ENCODE results near the gene PTPRG.

The PTPRG gene

DNA sequence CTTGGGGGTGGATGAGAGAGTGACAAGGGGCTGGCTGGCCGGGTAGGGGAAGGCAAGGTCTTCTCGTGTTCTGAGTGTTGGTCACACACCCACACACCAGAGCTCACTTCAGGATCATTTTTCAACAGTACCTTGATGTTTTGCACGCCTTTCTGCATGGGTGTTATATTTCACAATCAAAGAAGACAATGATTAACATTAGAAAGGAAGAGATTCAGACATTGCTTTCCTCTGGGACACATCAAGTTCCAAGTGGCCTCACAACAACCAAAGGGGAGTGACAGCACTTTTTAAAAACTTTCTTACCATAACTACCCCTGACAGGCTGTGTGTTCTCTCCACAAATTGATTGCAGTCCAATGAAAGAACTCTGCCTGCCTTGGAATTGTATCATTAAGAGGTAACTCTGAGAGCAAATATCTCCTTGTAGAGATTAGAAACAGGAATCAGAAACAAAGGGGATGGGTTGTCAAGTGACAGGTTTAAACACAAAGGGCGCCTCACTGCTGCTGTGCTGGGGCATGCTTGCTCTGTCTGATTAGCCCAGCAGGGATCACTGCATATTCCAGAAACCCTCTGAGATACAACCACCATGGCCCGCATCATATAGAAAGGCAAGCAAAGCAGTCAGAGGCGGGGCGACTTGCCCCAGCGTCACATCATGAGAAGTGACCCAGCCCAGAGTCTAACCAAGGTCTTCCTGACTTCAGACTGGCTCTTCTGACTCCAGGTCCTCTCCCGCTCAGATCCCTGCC lies 581.1 kb downstream of the PTPRG start:
- no peak for DNase-seq

DNA sequence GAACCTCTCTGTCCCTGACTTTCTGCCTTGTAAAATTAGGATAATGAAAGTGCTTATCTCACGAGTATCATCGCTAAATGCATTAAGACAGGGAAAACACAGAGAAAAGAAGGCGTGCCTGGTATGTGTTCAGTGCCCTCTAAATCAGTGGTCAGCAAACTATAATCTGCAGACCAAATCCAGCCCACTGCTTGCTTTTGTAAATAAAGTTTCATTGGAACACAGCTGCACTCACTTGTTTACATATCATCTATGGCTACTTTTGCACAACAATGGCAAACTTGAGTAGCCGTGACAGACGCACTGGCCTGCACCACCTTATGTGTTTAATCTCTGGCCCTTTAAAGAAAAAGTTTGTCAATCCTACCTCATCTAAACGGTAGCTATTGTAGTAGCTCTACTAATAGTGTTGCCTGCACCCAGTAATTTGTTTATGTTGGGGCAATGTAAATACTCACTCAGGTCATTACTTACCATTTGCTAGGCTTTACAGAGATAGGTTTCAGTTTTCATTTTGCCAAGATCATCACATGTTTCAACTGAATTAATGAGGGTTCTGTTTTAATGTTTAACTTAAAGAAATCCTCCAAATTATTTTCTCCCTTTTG lies 582.6 kb downstream of the PTPRG start:
- DNase-seq: no peak

DNA sequence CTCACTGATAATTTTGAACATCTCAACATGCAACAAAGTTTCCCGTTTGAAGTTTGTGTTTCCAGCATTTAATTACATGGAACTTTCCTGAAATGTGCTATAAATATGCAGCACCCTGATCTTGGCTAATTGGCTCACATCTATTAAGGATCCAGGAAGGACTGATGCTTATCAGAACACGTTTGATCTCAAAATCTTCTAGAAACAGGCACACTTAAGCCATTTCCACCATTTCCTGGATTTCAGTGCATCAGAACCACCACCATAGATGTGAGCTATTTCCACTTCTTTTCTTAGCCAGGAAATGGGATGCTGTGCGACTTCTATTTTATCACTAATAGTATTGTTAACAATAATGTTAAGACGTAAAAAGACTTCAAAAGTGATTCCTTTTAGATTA lies 583.1 kb downstream of the PTPRG start:
- DNase-seq: no peak

DNA sequence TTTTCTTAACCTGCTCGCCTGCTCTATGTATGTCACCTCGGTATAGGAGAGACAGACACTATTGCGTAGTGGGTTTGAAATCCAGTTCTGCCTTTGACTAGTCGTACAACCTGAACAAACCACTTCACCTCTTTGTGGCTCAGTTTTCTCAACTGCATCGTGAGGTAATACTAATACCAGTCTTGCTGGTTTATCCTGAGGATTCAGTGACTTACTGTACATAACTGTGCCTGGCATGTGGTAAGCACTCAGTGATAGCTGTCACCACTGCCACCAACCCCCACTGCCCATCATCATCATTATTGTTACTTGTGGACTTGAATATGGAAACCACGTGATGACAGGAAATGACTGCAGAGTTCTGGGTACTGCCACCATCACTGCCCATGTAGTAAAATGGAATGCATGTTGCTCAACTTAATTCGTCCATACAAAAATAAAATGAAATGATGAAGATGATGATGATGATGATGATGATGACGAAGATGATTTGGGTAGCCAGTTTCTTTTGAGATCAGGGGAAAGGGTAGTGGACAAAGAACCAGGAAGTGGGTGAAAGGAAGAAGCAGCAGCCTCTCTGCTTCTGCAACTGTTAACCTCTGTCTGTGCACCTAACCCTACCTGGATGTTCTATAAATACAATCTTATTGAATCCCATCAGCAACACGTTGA lies 583.9 kb downstream of the PTPRG start:
- no peak for DNase-seq

DNA sequence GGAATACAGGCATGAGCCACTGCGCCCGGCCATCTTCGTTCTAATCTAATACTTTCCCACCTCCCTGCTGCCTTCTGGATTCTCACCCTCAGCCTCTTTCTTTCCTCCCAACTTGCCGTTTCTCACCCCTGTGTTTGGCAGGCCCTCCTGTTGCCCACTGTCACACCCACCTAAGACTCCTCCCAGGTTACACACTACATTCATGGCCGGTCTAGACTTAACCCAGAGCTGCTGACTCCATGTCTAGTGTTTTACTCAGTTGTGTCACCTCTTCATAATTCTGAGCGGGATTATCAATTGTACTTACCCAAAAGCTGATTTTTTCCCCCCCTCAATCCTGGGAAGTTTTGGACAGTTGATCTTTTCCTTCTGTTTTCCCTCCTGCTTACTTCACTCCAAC lies 588.2 kb downstream of the PTPRG start:
- DNase-seq: no peak

DNA sequence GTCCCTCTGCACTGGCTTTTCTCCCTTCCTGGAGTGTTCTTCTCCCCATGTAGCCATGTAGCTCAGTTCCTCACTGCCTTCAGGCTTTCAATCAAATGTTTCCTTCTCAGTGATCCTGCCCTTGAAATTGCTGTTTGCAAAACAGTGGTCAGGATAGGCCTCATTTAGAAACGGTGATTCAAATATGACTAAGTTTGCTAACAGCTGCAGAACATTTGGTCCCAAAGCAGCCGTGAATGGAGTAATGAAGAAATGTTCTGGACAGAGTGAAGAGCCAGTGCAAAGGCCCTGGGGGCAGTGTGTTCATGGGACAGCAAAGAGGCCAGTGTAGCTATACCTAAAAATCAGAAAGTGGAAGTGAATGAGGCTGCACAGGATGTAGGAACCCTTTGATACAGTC lies 588.6 kb downstream of the PTPRG start:
- no peak for DNase-seq

DNA sequence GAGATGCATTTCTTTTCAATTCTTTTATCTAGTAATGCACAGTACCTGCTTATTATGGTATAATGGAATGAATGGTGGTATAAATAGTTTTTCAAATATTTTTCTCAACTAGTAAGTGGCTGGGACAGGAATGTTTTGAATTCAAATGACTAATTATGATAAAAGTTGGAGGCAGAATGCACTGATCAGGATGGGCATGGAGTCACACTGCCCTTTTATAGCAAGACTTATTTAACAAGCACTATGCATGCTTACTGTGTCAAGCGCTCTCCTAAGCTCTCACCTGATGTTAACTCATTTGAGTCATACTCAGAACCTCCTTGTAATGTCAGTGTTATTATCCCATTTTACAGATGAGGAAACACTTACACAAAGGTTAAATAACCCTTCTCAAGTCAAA lies 590.2 kb downstream of the PTPRG start:
- no peak for DNase-seq

DNA sequence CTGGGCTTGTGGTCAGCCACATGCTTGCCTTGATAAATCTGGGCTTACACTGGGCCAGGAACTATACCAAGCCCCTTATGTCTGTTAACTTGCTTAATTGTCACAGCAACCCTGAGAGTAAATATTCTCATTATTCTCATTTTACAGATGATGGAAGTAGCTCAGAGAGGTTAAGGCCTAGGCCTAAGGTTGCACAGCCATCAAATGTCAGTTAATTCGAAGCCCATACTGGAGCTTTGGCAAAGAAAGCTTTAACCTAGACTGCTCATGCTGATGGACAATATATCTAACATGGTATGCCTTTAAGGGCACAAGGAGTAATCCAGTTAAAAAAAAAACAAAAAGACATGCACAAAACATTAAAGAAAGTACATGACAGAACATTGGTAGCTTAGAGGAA lies 591.9 kb downstream of the PTPRG start:
- DNase-seq: no peak

DNA sequence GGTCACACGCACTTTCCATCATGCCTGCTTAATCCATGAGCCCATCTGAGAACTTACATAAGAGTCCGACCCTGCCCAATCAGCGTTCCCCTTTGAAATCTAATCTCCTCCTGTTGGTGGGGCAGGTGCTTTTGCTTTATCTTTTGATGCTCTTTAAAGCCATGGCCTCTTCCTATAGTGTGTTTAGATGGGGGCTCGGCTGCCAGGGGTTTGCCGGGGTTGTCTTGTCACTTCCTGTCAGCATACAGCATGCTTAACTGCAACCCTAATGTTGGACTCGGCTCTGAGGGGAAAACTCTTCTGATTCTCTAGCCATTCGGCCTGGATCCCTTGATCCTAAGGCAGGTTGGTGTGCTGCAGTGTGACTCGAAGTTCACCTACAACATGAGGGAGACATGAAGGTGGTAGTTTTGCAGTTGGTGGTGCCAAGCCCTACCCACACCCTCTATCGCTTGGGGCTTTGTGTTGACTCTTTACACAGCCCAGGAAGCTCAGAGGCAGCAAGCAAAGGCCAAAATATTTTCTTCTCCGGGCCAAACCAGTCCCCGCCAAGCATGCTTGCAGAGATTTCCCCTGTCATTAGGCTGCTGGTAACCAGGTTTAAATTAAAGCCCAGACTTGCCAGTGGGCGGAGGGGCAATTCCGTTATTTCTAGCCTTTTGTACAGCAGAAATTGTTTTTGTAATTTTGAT lies 593.2 kb downstream of the PTPRG start:
- no peak for DNase-seq

DNA sequence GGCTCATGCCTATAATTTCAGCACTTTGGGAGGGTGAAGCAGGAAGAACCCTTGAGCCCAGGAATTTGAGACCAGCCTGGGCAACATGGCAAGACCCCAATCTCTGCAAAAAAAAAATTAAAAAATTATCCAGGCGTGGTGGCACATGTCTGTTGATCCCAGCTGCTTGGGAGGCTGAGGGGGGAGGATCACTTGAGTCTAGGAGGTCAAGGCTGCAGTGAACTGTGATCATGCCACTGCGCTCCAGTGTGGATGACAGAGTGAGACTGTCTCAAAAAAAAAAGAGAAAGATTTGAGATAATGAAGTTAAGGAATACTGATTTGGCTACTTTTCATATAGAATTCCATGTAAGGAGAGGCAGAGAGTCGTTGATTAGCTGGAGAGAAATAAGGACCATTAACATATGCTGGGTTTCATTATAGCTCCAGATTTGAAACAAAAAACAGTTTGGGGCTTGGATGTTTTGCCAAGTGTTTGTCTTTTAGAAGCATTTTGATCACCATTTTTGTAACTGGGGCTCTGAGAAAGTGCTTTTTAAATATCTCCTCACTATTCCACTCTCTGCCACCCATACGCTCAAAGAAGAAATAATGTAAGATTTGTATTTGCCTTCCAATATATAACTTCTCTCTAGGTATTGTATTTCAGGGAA lies 597.8 kb downstream of the PTPRG start:
- no peak for DNase-seq

DNA sequence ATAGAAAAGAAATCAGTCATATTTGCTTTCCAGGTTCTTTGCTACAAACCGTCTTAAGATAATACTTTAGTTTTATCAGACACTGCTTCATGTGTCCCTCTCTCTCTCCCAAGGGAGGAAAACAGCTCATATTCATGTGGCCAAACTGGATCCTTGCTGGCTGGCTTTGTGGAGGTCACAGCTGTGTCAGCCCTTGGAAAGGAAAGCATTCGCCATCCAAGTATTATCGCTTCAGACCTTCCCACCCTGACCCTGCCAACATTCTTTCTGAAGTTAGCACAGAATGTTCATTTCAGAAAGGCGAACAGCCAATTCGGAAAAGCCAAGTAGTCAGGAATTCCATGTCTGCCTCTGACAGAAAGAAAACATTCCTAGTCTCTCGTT lies 598.3 kb downstream of the PTPRG start:
- DNase-seq: no peak

DNA sequence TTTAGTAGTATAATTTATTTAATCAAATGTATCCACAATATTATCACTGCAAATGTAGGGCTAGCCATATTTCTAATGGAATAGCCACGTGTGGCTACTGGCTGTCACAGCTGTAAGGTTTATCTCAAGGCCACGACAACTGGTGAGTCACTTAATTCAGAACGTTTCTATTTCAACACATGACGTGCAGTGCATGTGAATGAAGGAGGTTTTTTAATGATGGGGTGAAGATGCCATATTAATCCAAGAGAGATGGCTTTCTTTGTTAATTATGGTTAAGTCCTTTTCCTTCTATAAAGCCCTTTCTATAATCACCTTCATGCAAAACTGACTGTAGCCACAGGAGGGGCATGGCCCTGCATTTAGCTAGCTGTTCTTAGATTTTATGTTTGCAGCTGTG lies 600.0 kb downstream of the PTPRG start:
- no peak for DNase-seq

DNA sequence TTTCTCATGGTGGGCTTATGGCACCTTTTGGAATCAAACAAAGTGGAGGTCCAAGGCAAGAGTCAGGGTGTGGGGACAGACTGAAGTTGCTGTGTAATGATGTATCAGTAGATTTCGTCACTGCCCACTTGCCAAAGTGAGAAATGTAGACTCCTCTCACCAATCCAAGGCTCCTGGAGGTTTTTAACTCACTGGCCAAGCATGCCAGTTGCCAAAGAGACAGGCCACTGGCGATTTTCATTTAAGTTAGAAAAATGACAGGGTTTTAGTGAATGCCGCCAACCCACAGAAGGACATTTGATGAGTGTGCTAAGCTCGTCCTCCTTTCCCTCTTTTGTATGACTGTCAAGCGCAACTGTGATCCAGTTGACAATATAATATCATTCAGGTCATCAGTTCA lies 602.8 kb downstream of the PTPRG start:
- no peak for DNase-seq

DNA sequence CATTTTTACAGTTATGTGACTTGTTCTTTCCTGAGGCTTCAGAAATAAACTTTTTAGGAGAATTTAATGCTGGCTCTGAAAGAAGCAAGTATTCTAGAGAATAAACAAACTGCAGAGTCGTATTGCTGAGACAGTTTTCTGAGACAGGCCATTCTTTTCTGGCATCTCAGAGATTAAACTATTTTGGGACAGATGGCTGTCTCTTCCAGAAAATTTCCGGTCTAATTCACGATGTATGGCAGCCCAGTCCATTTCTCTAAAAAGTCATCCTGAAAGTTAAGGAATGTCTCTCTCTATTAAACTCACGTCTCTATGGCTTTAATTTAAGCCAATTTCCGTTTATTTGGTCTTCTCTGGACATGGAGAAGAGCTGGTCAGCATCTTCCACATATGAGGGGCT lies 603.4 kb downstream of the PTPRG start:
- DNase-seq: no peak

DNA sequence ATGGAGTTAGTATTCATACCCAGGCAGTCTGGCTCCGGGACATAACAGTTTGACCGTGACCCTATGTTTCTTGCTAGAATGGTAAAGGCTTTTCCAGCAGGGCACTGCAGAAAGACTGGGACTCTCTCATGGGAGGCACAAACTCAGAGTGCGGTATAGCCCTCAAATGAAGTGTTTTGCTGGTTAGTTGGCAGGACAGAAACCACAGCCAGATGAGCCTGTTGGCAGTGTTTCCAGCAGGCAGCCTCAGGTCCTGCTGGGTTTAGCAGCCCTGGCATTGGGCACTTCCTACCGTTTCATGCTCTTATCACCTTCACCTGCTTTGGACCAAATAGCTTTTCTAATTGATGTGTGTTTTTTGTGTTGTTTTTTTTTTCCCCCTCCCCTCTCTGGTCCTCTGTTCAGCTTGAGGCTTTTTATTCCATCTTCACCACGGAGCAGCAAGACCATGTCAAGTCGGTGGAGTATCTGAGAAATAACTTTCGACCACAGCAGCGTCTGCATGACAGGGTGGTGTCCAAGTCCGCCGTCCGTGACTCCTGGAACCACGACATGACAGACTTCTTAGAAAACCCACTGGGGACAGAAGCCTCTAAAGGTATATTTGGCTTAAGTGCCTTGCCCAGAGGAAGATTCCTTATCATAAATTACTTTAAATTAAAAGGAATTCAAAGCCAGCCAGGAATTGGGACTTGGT lies 606.3 kb downstream of the PTPRG start:
- DNase-seq: no peak

DNA sequence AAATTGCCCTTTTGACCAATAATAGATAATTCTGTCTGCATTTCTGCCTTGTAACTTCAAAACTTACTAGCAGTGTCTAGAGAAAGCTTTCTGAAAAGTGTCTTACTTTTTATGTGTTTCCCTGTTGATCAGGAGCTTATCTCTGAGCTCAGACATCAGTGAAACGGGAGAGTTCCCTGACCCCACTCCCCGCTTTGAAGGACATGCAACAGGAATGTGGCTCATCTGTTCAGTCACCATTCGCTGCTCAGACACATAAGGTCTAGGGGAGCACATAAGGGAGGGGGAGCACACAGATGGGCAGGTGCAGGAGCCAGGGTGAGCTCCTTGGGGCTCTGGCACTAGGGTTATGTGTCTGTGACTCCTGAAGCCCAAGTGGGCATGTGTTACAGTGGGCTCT lies 607.0 kb downstream of the PTPRG start:
- DNase-seq: no peak

DNA sequence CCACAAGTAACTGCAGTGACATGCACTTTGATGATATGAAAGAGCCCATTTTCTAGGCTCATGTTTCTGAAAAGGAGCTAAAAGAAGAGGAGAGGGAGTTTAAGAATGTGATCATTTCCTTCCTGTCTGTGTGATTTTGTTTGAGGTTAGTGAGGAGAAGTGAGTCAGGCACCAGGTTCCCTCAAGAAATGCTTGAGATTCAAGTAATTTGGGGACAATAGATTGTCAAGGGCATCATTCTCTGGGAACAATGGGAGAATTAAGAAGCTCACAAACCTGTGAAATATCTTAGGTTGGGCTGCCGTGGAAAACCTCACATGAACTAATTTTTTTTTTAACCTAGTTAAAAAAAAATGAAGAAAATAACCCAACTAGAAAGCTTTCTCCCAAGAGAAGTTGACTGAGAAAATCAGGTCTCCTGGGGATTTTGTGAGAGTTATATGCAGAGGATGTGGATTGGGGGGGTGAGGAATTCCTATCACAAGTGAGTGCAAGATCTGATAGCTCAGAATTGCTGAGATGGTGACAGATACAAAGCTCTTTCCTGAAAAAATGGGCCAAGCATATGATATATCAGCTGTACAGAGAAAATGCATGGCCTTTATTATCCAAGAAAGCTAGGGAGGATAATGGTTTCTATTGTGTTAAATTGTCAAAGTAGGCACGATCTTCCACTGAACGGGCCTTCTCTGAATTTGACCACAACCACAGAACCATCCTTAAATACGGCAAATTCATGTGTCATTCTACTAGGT lies 608.7 kb downstream of the PTPRG start:
- DNase-seq: no peak

DNA sequence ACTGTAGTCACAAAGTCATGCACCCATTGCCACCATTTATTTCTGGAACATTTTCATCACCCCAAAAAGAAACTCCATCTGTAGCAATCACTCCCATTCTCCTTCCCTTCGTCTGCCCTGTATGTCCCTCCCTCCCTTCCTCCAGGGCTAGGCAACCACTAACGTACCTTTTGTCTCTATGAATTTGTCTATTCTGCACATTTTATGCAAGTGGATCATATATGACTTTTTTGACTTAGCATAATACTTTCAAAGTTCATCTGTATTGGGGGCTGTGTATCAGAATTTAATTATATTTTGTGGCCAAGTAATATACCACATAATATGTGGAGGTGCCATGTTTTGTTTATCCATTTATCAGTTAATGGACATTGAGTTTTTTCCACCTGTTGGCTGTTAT lies 610.4 kb downstream of the PTPRG start:
- DNase-seq: no peak

DNA sequence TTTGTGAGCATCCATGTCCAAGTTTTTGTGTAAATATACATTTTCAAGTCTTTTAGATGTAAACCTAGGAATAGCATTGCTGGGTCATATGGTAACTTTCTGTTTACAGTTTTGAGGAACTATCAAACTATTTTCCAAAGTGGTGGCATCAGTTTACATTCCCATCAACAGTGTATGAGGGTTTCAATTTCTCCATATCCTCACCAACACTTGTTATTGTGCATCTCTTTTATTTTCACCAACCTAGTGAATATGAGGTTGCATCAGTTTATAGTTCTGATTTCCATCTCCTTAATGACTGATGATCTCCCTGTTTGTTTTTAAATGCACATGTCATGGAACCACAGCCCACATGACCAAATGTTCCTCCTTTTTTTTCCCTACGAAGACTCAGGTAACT lies 610.8 kb downstream of the PTPRG start:
- DNase-seq: no peak

DNA sequence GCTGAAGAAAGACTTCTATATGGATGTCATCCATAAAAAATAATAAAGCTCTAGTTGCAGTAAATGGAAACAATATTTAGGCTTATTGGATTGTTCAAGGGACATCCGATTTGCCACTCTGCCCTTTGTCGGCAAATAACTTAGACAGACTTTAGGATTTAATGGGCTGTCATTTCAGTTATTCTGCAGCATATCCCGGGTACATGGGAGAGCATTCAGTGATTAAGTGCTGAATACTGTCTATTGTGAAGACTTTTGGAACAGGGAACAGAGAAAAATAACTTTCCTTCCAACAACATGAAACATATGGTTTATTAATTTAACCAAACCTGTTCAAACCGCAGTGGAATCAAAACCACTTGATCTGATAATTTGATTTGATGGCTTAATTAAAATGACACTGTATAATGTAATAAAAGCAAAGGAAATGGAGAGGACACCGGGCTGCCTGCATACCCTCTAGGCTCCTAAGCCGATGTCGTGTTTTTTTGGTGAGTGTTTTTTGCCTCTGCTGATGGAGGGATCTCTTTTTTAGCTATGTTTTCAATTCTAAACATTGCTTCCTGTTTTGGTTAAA lies 612.7 kb downstream of the PTPRG start:
- DNase-seq: no peak

DNA sequence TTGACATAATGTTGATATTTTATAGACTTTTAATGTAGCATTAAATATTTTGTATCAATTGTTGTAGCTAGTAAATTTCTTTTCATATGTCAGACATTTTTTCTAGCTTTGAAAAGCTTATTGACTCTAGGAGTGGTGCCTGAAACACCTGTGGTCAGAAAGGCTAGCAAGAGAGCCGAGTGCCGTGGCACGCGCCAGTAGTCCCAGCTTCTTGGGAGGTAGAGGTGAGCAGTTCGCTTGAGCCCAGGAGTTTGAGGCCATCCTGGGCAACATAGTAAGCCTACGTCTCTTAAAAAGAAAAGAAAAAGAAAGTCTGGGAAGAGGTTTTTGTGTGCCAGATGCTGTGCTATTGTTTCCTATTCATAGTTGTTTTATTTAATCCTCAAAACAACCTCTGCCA lies 613.8 kb downstream of the PTPRG start:
- DNase-seq: no peak

DNA sequence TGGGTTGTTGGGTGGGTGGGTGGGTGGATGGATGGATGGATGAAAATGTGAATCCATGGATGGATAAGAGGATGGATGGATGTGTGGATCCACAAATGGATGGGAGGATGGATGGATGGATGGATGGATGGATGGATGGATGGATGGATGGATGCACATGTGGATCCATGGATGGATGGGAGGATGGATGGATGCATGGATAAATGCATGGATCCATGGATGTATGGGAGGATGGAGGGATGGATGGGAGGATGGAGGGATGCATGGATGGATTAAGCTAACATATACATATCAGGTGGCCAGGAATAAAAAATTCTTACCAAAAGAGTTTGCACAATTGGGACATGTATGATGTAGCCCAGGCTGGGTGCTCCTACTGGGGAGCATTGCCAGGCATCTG lies 616.7 kb downstream of the PTPRG start:
- no peak for DNase-seq
